PC-9 (cell line): ENCODE results near the gene RORC. TPM values are rescaled to one million over a fixed set of nuclear protein-coding genes. Genes with fewer than 3 reads are reported as not detected.

Source experiments
- BruUV-seq: library from RNA; stranded (reverse); fragments of 400-500 nt; replicated peaks from 2 replicates; lab custom pipeline; 2021; lab: Mats Ljungman, UMichigan
- CTCF ChIA-PET: fragments of 300-600 bp; sonication (Branson Sonifier 250); formaldehyde crosslinking; loops from one replicate; lab custom pipeline; 2022; ENCODE audit warnings: antibody characterized with exemption; lab: Charles Lee
- POLR2A ChIA-PET: fragments of 300-600 bp; sonication (Branson Sonifier 250); formaldehyde crosslinking; loops from one replicate; lab custom pipeline; 2022; ENCODE audit warnings: antibody characterized with exemption; ENCODE audit not compliant: unreplicated experiment; lab: Charles Lee
- DNase-seq, 2 experiments: peaks; one replicate each; pipeline versions ENCODE4 v3.0.0 to v3.0.0-alpha.2; 2015 to 2022; ENCODE audit warnings: mixed read lengths in 1 of 2
- H2AFZ ChIP-seq: fragments of 200-600 bp; sonication (generic); 2 replicates; pipeline ENCODE4 v1.8.1; 2017; ENCODE audit warnings: antibody characterized with exemption
- H3F3A ChIP-seq: fragments of 200-600 bp; sonication (generic); 2 replicates; pipeline ENCODE4 v1.8.1; 2017; ENCODE audit warnings: antibody characterized with exemption, mild to moderate bottlenecking, low read depth; ENCODE audit not compliant: insufficient read depth
- H3K27ac ChIP-seq: fragments of 200-600 bp; sonication (generic); 2 replicates; pipeline ENCODE4 v1.6.1; 2016; ENCODE audit warnings: mixed run types
- H3K27me3 ChIP-seq: fragments of 200-600 bp; sonication (generic); 2 replicates; pipeline ENCODE4 v1.6.1; 2016; ENCODE audit warnings: low read depth, mixed run types; ENCODE audit not compliant: insufficient read depth
- H3K36me3 ChIP-seq: fragments of 200-600 bp; sonication (generic); 2 replicates; pipeline ENCODE4 v1.6.1; 2016; ENCODE audit warnings: low read depth, mixed run types
- H3K4me1 ChIP-seq: fragments of 200-600 bp; sonication (generic); replicated peaks from 2 replicates; pipeline ENCODE4 v1.6.1; 2016; ENCODE audit warnings: mixed run types; ENCODE audit not compliant: insufficient read depth
- H3K4me2 ChIP-seq: fragments of 200-600 bp; sonication (generic); 2 replicates; pipeline ENCODE4 v1.6.1; 2017; ENCODE audit warnings: mixed run types
- H3K4me3 ChIP-seq: fragments of 200-600 bp; sonication (generic); 2 replicates; pipeline ENCODE4 v1.6.1; 2016; ENCODE audit warnings: mixed run types
- H3K79me2 ChIP-seq: fragments of 200-600 bp; sonication (generic); 2 replicates; pipeline ENCODE4 v1.6.1; 2017; ENCODE audit warnings: low read depth, mixed run types
- H3K9me2 ChIP-seq: fragments of 200-600 bp; sonication (generic); 2 replicates; pipeline ENCODE4 v1.8.1; 2017; ENCODE audit warnings: mild to moderate bottlenecking; ENCODE audit not compliant: insufficient read depth
- H3K9me3 ChIP-seq: fragments of 200-600 bp; sonication (generic); 2 replicates; pipeline ENCODE4 v1.8.1; 2016; ENCODE audit warnings: low read depth; ENCODE audit not compliant: insufficient read depth
- H4K20me1 ChIP-seq: fragments of 200-600 bp; sonication (generic); 2 replicates; pipeline ENCODE4 v1.8.1; 2017; ENCODE audit not compliant: insufficient read depth
- CTCF ChIP-seq: fragments of 200-600 bp; sonication (generic); conservative IDR thresholded peaks from 2 replicates; pipeline ENCODE4 v1.6.1; 2017; ENCODE audit warnings: mixed run types, antibody characterized with exemption, mild to moderate bottlenecking, moderate library complexity
- EZH2 ChIP-seq: fragments of 200-600 bp; sonication (generic); IDR thresholded peaks from 2 replicates; pipeline ENCODE4 v1.8.0; 2017; ENCODE audit warnings: antibody characterized with exemption, low read depth
- intact Hi-C: fragments of 100-400 bp; cut with micrococcal nuclease; formaldehyde crosslinking; loops from one replicate; pipeline ENCODE4 v1.10.0; 2022; ENCODE audit not compliant: unreplicated experiment
- total RNA-seq: library from RNA; stranded (reverse); gene quantifications from 2 replicates; pipeline ENCODE4 v1.2.3, GENCODE V29; 2021

RORC gene
- total RNA-seq, 1 experiment from 2014 or later: 0.35 TPM

- Histone ChIP-seq H3K27ac (peak overlapping the region; percentile 12; the same call in 1 of the 2 replicates), H3K4me2 (peak overlapping the region; percentile 77), H3K9me2 (no peaks in the 10 kb centered on the region), H3F3A (peaks cover 32% of the 10 kb centered on the region), H3K36me3 (no peaks in the 10 kb centered on the region), H3K27me3 (no peaks in the 10 kb centered on the region), H2AFZ (peak overlapping the region; percentile 80; the same call in 1 of the 2 replicates), H3K4me1 (peaks cover 36% of the 10 kb centered on the region), H3K79me2 (peaks cover 18% of the 10 kb centered on the region; the same call in 1 of the 2 replicates), H3K4me3 (peak overlapping the region; percentile 57), H3K9me3 (no peaks in the 10 kb centered on the region), H4K20me1 (no peaks in the 10 kb centered on the region)
- ChIA-PET CTCF (no interaction called here), POLR2A (no interaction called here)
- no TSS peak for BruUV-seq
- no peak for DNase-seq
- TF ChIP-seq EZH2: no peak
- TF ChIP-seq CTCF: no peak
- intact Hi-C loops: loop anchor here (1.0 to 10.0 kb wide), 8 partner anchors 71 to 641 kb away; partner anchors contain the start of genes MRPL9, THEM4, TUFT1 and ZNF687
Measured at GRCh38 chr1:151837884-151838221, 6.3 kb upstream of the RORC start.

GRCh38 chr1:151837197-151837596 is 5.6 kb upstream of the RORC start:
- ChIA-PET POLR2A (interaction anchor here (0.6 kb wide), 1 partner anchor 1926 kb away, joined by 6 read pairs; no protein-coding TSS in a partner anchor), CTCF (interaction anchor here (0.6 to 1.2 kb wide), 7 partner anchors 77 to 1232 kb away, joined by 3 to 8 read pairs (median 5); no protein-coding TSS in a partner anchor)
- peaks cover 43% of the 10 kb centered on the region for H3K4me1 ChIP-seq
- H4K20me1 ChIP-seq: no peaks in the 10 kb centered on the region
- no TSS peak for BruUV-seq
- H3K27me3 ChIP-seq: no peaks in the 10 kb centered on the region
- no peak overlapping the region for H2AFZ ChIP-seq
- peaks cover 32% of the 10 kb centered on the region for H3F3A ChIP-seq
- peak overlapping the region; percentile 77 for H3K4me2 ChIP-seq
- H3K9me3 ChIP-seq: no peaks in the 10 kb centered on the region
- no peaks in the 10 kb centered on the region for H3K36me3 ChIP-seq
- intact Hi-C loops: loop anchor here (2.0 to 10.0 kb wide), 6 partner anchors 75 to 640 kb away; partner anchors contain the start of genes MRPL9, TUFT1 and ZNF687
- peaks cover 18% of the 10 kb centered on the region; the same call in 1 of the 2 replicates for H3K79me2 ChIP-seq
- peak in 1 of 2 experiments; percentile 34 for DNase-seq
- peak overlapping the region; percentile 12; the same call in 1 of the 2 replicates for H3K27ac ChIP-seq
- H3K4me3 ChIP-seq: no peak overlapping the region
- TF ChIP-seq EZH2 (no peak), CTCF (no peak)
- H3K9me2 ChIP-seq: no peaks in the 10 kb centered on the region

GRCh38 chr1:151835596-151835995 is 4.0 kb upstream of the RORC start:
- H3K79me2 ChIP-seq: 0 out of 2 replicates have a peak, but pooled peaks cover 6% of the 10 kb centered on the region
- no peaks in the 10 kb centered on the region for H3K27me3 ChIP-seq
- ChIA-PET POLR2A (no interaction called here), CTCF (interaction anchor here (0.6 to 1.2 kb wide), 4 partner anchors 141 to 508 kb away, joined by 3 to 4 read pairs (median 3); partner anchors contain the start of gene PI4KB)
- intact Hi-C loops: loop anchor here (5.0 to 10.0 kb wide), 4 partner anchors 73 to 551 kb away; partner anchors contain the start of genes MRPL9 and ZNF687
- TF ChIP-seq CTCF (no peak), EZH2 (no peak)
- no peaks in the 10 kb centered on the region for H3K9me3 ChIP-seq
- no peaks in the 10 kb centered on the region for H3K9me2 ChIP-seq
- BruUV-seq: no TSS peak
- no peak overlapping the region for H3K4me3 ChIP-seq
- H3F3A ChIP-seq: peaks cover 25% of the 10 kb centered on the region
- no peaks in the 10 kb centered on the region for H3K36me3 ChIP-seq
- no peaks in the 10 kb centered on the region for H4K20me1 ChIP-seq
- H2AFZ ChIP-seq: no peak overlapping the region
- peaks cover 41% of the 10 kb centered on the region for H3K4me1 ChIP-seq
- H3K4me2 ChIP-seq: no peak overlapping the region
- H3K27ac ChIP-seq: no peak overlapping the region
- DNase-seq: no peak
